ENCODE results near the gene LRRFIP2.
"Not testable (repeated sequence)": the region's sequence is repeated elsewhere in the genome, so short reads cannot be mapped to it uniquely, and the experiment has no call there.

LRRFIP2 gene, protein sequence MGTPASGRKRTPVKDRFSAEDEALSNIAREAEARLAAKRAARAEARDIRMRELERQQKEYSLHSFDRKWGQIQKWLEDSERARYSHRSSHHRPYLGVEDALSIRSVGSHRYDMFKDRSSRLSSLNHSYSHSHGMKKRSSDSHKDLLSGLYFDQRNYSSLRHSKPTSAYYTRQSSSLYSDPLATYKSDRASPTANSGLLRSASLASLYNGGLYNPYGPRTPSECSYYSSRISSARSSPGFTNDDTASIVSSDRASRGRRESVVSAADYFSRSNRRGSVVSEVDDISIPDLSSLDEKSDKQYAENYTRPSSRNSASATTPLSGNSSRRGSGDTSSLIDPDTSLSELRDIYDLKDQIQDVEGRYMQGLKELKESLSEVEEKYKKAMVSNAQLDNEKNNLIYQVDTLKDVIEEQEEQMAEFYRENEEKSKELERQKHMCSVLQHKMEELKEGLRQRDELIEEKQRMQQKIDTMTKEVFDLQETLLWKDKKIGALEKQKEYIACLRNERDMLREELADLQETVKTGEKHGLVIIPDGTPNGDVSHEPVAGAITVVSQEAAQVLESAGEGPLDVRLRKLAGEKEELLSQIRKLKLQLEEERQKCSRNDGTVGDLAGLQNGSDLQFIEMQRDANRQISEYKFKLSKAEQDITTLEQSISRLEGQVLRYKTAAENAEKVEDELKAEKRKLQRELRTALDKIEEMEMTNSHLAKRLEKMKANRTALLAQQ

DNA sequence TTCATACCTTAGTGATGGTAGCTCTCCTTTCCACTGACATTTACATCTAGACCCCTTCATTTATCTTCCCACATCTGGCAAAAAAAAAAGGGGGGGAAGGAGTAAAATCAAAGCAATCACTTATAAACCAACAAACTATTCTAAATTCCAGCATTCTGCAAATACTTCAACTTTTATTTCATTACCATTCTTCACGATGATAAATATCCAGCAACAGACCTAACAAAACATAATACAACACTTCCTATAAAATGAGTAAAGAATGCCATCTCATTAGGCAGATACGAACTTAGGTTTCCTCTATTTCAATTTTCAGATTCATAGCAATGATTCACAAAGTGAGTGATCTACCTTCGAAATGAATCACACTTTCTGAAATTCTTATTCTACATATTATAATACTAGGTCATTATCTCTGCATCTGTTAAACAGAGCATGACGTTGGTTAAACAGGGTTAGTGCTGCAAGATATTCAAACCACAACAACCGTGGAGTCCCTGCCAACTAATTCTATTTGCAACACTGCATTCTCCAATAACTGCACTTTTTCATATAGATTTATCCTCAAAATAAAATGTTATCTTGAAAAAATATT lies at the start of gene LRRFIP2:
Gene LRRFIP2, minus strand, starts transcription at position 51 of the 595 bp plus-strand sequence. CDS start 25,599 bp downstream, outside the sequence.
- peak; percentile 71 for DNase-seq

DNA sequence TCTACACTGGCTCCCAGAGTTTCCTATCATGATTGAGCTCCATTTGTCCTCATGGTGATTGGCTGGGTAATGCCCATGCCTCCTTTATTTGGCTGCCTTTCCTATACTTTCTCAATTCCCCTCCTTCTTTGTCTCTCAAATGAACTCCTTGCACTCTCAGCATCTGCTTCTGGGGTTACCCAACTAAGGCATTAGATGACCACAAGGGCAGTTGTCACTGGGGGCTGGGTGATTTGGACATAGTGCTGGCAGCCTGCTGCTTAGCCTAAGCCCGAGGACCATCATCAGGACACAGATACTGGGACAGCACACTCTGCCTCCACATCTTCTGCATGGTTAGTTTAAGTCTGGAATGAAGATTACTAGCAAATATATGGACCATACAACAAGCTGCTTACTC lies 49.2 kb upstream of the LRRFIP2 start:
- no peak for DNase-seq

DNA sequence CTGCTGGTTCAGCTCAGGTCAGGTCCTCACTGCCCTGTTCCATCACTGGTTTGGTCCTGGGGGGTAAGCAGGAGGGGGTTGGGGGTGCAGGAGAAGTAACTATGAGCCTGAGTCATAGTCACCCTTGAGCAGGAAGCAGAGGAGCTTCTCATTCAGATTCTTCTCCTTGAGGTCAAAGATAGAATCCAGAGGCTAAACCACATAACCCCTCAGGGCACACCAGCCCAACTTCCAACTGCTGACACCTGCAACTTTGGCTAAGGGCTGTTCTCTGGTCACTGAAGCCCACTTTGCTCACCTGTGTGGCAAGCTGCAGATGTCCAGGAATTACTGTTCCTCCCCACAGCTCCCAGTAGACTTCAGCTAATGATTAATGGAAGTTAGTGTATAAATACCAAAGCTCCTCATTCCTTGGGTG lies 48.8 kb upstream of the LRRFIP2 start:
- DNase-seq: peak; percentile 65

DNA sequence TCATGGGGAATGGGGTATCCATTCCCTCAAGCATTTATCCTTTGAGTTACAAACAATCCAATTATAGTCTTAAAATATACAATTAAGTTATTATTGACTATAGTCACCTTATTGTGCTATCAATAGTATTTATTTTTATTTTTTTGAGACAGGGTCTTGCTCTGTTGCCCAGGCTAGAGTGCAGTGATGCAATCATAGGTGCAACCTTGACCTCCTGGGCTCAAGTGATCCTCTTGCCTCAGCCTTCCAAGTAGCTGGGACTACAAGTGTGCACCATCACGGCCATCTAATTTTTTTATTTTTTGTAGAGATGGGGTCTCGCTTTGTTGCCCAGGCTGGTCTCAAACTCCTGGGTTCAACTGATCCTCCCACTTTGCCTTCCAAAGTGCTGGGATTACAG lies 48.2 kb upstream of the LRRFIP2 start:
- DNase-seq: not testable (repeated sequence)

DNA sequence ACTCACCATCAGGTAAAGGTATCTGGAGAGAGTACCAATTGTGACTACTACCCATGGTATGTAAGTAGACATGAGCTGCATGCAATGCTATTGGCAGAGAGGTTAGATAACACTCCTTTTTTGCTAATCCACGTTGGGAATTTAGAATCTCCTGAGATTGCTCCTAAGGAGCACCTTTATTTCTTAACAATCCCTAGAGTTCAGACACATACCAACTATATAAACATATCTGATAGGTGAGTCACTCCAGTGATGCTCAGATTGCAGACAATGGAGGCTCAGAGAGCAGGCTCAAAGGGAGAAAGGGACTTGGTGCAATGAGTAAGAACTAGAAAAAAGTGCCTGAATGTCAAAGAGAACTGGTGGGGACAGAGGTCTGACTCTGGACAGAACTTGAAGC lies 47.0 kb upstream of the LRRFIP2 start:
- DNase-seq: peak; percentile 87

DNA sequence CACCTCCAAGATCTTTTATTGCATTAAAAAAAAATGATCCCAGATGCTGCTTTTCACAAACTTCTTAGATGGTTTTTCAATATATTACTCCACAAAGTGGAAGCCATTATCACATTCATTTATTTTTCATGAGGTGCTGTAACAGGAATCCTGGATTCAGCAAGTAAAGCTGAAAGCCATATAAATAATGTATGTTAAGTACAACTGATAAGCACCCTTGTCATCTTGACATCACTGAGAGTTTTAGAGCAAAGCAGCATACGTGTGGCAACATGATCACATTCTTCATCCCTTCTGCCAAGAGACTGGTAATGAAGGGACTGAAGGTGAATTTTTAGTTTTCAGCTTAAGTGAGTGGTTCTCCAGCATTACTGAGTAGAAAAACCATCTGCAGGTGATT lies 44.9 kb upstream of the LRRFIP2 start:
- DNase-seq: no peak

DNA sequence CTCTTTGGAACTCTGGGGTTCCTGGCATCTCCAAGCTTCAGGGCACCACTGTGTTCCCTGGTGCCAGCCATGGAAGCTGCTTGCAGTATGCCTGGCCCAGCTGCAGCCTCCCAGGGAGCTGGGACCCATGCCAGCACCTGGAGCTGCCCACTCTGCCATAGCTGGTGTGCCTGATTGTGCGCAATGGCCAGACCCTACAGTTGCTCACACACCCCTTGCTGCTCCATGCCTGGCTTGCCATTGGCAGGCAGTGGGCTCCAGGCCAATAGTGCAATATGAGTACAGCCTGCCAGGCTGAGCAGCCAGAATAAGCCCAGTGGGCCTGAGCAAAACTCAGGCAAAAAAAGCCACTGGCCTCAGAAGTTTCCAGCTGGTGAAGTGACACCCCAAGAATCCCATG lies 43.8 kb upstream of the LRRFIP2 start:
- DNase-seq: no peak

DNA sequence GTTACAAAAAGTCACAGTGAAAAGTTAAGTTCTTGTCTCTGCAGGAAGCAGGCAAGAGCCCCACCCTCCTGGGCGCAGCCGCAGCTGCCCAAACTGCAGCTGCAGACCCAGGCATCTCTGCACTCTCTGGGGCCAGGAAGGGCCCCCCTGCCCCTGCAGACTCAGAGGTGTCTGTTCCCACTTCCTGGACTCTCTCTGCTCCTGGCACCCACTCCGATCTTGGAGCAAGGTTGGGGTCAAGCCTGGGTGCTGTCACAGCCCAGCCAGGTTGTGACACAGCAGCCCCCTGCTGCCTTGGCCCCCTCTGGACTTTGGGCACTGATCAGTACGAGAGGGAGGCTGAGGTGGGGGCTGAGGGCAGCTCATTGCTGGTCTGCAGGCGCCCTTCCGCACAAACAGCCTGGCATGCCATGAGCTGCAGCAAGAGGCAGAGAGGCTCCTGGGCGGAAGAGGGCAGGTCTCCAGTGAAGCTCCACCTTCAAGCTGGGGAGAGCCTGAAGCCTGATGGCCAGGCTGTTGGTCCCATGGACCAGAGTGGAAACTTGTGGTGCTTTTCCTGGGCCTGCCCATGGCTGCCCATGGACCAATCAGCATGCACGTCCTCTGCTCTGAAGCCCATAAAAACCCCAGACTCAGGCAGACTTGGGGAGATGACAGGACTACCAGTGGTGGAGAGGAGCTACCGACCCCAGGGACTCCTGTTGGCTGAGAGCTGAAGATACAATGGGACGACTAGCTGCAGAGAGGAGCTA lies 42.9 kb upstream of the LRRFIP2 start:
- no peak for DNase-seq

DNA sequence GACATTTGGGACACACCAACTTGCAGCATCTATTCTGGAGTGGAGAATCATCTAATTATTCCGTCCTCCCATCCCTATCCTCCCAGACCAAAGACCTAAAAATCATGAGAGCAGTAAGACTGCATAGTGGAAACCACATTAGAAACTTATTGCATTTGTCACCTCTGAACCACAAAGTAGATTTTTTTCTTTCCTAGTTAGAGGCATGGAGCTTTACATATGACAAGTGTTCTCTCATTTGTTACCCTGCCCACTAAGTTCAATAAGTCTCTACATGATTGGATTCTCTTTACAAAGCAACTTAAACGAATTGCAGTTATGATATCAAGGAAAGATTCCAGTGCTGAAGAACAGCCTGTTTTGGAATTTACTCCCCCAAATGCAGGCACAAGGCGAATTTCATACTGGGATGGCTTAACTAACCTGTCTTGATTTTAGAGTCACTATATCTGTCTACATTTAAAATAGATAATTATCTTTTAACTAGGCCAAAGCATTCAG lies 42.3 kb upstream of the LRRFIP2 start:
- no peak for DNase-seq

DNA sequence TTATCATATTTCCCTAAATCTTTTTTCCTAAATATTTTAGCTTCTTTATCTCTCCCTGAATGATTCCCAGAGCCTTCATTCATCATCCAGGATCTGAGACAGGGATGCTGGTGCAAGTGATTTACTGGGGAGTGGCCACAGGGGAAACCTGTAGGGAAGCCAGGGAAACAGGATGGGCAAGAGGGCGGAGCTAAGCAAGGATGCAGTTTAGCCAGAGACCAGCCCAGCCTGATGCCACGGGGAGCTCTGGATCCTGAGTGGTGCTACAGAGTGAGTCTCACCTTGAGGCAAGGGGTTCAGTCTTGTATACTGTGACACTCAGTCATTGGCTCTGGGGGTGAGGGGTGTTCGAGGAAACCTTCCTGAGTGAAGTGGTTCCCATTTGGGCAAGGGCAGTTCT lies 39.7 kb upstream of the LRRFIP2 start:
- no peak for DNase-seq

DNA sequence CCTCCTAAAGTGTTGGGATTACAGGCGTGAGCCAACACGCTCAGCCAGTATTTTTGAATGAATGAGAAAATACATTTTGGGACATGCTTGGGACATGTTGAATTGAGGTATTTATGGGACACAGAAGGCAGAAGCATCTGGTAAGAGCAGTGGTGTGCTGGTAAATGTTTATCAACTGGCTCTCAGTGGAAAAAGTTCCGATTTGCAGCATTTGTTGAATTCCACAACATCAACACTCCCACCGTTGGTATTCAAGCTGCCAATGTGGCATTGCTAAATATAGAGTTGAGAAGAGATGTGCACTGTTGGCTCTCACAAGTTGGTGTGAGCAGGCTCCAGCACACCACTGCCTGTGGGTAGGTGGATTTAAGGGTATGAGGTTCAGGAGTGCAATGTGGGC lies 35.8 kb upstream of the LRRFIP2 start:
- DNase-seq: no peak

DNA sequence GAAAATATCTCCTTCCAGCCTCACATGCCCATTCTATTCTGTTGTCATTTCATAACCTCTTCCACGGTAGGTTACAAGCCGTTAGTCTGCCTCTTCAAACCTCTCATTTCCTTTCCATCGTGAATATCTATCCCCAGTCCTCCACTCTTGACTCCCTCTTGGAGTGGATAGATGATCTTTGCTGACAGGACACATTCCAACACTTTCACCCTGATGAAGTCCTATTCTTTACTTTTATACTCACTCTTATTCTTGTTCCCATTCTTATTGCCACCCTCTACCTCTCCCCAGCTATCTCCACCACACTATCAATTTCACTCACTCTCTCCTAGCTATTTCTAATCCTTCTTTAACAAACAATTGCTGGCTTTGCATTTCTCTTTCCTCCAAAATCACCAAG lies 34.2 kb upstream of the LRRFIP2 start:
- DNase-seq: not testable (repeated sequence)

DNA sequence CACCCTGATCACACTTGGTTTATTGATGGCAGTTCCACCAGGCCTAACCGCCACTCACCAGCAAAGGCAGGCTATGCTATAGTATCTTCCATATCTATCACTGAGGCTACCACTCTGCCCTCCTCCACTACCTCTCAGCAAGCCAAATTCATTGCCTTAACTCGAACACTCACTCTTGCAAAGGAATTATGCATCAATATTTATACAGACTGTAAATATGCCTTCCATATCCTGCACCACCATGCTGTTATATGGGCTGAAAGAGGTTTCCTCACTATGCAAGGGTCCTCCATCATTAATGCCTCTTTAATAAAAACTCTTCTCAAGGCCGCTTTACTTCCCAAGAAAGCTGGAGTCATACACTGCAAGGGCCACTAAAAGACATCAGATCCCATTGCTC lies 33.6 kb upstream of the LRRFIP2 start:
- not testable (repeated sequence) for DNase-seq

DNA sequence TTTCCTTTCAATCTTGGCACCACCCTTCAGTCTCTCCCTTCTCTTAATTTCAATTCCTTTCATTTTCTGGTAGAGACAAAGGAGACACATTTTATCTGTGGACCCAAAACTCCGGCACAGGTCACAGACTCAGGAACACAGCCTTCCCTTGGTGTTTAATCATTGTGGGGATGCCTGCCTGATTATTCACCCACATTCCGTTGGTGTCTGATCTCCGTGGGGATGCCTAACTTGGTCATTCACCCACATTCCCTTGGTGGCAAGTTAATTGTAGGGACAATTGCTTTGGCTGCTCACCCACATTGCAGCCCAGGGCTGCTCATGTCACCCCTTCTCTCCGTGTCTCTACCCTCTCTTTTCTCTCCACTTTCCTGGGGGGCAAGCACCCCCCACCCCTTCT lies 31.7 kb upstream of the LRRFIP2 start:
- peak; percentile 59 for DNase-seq

DNA sequence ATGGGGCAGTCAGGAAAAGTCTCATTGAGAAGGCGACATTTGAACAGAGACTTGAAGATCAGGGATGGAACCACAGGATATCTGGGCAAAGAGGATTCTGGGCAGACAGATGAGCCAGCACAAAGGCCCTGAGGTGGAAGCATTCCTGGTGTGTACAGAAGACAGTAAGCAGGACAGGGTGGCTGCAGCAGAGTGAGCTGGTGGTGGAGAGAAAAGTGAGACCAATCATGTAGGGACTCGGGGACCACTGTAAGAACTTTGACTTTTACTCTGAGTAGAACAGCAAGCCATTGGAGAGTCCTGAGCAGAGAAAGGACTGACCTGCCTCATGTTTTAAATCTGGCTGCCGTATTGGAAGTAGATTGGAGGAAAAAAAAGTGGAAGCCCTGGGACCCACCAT lies 29.9 kb upstream of the LRRFIP2 start:
- DNase-seq: no peak

DNA sequence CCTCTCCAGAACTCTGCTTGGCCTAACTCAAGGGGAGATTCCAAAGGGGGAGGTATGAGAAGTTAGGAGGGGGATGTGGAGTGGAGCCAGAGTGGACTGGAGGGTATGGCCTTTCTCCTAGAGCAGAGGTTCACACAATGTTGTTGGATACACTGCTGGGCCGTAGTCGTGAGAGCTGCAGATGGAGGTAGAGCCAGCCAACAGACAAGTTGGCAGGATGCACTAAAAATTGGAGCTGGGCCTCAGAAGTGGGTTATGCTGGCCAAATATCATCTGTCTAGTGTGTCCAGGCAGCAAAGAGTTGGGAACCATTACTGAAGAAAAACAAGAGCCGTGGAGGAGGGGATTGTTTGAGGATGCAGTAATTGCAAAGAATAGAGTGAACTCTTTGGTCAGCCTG lies 27.7 kb upstream of the LRRFIP2 start:
- DNase-seq: no peak

DNA sequence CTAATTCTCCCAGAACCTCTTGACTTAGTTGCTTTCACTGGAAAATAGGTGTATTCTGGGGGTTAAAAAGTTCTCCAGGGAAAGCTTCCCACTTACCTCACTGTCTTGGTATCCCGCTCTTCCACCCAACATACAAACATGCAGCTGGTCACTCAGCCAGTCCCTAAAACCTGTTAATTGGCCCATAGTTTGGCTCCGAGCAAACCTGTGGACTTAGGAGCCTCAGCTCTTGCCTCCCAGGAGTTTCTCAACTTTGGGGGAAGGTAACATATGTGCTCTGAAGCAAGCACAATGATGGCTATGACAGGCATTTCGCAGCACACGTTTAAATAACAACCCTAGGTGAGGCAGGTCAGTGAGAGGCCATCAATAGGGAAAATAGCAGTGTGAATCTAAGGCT lies 25.8 kb upstream of the LRRFIP2 start:
- no peak for DNase-seq

DNA sequence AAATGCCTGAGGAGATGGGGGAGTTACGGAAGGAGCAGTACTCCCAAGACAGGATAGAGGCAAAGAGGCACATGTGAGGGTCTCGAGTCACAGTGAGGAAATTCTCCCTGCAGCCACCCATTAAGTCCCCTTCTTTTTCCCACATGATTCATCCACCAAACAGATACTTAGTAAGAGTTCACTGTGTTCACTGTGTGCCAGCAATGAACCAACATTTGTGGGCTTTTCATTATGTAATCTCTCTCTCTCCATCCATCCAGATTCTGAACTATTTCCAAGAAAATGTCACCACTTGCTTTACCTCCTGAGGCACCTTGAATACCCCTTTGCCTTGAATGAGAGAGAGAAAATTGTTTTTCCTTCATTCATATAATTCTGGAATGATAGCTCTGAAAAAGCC lies 24.6 kb upstream of the LRRFIP2 start:
- DNase-seq: peak; percentile 88

DNA sequence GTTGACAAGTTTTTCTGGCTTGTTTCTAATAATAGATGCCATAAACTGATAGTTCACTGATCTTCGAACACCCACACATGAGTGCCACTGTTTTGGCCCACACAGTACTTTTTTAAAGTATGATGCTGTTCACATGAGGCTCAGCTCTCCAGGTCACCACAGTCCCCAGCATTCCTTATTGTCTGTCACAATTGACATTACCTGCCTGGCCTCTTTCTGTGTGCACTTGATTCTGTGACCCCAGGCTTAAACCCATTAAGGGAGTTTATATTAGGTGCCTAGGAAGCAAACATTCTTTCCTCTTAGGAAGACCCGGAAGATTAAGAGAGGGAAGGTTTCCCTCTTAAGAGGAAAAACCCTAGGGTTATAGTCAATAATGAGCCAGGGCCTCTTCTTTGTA lies 24.2 kb upstream of the LRRFIP2 start:
- DNase-seq: no peak

DNA sequence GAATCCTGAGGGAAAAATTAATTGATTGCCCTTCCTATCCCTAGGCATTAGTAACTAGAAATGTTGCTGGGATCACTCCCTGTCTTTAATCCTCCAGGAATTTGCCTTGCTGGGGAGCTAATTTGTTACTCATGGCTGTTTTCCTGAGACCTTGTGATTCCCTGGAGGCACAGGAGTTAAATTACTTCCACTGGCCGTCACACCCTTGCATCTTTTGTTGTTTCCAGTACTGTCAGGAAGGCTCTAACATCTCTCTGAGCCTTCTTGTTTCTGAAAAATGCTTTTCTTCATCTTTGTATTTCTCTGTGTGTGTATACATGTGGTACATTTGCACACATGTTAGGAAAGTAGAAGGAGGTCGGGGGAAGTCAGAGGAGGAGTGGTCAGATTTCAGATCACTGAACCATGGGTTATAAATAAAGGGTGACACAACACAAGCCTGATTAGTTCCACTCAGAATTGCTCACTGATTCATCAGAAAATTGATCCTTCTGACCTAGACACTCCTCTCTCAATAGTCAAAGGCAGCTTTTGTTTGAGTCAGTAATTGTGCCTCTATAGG lies 23.5 kb upstream of the LRRFIP2 start:
- DNase-seq: peak; percentile 75

DNA sequence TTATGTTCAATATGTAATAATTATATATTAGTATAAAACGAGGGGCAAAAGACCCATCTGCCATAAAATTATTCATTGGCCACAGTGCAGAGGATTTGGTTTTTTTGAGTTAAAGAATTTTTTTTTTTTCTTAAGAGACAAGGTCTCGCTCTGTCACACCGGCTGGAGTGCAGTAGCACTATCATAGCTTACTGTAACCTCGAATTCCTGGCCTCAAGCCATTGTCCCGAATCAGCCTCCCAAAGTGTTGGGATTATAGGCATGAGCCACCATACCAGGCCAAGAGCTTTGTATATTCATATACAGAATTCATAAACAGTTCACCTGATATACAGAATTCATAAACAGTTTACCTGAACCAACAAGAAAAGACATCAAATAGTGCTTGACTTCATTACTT lies 20.2 kb upstream of the LRRFIP2 start:
- DNase-seq: no peak

DNA sequence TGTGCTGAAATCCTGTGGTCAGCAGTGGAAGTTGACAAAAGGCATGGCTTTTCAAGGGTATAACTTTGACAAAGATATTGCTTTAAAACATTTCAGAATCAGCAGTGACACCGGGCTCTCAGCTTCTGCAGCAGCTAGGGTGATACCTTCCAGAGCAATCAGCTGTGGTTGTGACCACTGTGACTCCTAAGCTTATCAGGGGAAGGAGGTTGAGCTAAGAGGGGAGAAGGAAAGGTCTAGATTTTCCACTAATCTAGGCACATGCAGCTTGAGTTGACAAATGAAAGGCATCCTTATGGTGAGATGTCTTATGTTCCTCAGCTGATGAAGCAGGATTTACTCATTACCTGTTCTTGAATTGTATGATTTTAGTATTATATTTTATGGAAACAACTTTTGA lies 16.3 kb upstream of the LRRFIP2 start:
- no peak for DNase-seq

DNA sequence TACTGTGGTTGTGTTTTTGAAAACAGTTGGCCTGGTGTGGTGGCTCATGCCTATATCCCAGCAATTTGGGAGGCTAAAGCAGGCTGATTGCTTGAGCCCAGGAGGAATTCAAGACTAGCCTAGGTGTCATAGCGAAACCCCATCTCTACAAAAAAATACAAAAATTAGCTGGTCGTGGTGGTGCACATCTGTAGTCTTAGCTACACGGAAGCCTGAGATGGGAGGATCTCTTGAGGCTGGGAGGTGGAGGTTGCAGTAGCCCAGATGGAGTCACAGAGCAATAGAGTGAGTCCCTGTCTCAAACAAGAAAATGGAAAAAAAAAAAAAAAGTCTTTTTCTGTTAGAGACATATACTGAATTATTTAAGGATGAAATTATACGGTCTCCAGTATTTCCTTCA lies 14.7 kb upstream of the LRRFIP2 start:
- no peak for DNase-seq
